Right renal pelvis (tissue), 4 donors: Measurements from ENCODE around the gene ATP5ME. TPM values are rescaled to one million over a fixed set of nuclear protein-coding genes. Genes with fewer than 3 reads are reported as not detected.
"Not testable (repeated sequence)": the region's sequence is repeated elsewhere in the genome, so short reads cannot be mapped to it uniquely, and the experiment has no call there.

ENCODE experiments used
- DNase-seq, 4 donors: peaks; one replicate each; pipeline ENCODE4 v3.0.0-alpha.2; 2013; ENCODE audit warnings: low read depth in 4 of 4, low spot score in 3 of 4, missing footprints in 1 of 4
- polyA plus RNA-seq, 4 donors: library from polyadenylated mRNA; unstranded; fragments of 120-200 nt; gene quantifications; one replicate each; pipeline ENCODE4 v1.2.1, GENCODE V29; 2013; ENCODE audit not compliant: insufficient read length in 4 of 4

ATP5ME gene
- polyA plus RNA-seq, 4 donors = 248 to 285 (median 271) TPM

- DNase-seq = peak; percentile 84 to 90 (median 89)
These were observed 31.4 kb upstream of the ATP5ME start, which contains the start of gene PCGF3 for GRCh38 chr4:705278-706082. PCGF3 (plus strand) TSS chr4:705832; CDS start chr4:733681, 27,849 bp downstream.

DNA sequence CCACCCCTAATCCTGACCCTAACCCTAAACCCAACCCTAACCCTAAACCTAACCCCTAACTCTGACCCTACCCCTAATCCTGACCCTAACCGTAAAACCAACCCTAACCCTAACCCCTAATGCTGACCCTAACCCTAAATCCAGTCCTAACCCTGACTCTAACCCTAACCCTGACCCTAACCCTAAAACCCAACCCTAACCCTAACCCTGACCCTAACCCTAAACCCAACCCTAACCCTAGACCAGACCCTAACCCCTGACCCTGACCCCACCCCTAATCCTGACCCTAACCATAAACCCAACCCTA lies 30.8 kb upstream of the ATP5ME start:
- DNase-seq = no peak

- no peak for DNase-seq
These were observed 30.3 kb upstream of the ATP5ME start for GRCh38 chr4:704198-704891.

DNA sequence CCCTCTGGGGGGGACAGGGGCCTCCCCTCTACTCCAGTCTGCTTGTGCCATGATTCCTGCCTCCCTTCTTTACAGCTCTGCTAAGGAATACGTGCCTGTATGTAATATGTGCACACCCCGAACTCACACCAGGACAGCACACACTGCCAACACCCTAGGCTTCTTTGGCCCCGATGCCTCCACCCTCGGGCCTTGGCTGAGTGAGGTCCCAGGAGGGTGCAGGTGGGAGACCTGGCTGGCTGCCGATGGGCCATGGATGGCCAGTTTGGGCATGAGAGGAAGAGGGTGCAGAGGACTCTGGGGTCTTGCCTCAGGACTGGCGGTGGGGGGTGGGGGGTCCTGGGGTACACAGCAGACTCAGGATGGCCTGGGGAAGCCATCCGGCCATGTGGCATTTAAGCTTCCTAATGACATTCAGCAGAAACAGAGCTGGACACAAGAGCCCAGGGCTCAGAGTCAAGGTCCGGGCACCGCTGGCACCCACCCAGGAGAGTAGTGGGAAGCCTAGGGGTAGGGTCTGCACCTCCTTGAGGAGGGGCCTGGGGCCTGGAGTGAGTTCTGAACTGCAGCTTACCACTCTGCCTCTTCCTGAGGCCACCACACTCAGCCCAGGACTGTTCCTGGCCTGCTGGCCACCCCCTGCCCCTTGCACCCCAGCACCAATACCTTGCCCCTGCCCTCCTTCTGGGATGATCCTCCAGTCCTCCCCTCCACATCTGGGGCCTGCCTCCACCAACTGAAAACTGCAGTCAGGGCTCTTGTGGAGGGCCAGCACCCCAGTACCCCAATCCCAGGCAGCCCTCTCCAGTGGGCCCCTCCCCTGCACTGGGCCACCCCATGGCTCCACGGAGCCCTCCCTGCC lies 29.5 kb upstream of the ATP5ME start:
- DNase-seq = no peak

DNA sequence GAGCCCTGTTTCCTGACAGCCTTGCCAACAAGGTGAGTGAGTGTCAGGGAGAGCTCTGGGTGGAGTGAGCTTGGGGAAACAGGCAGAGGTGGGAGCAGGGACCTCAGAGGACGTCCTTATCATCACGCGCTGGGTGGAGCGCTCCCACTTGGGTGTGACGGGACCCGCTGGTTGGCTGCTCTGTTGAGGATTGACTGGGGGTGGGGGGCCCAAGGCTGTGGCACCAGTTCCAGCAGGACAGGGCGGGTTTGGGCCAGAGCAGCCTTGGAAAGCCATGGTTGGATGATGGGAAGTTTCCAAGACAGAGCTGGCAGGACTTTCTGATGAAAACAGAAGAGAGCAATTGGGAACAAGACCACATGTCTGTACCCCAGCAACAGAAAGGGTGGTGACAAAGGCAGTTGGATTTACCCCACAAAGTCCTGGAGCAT lies 28.6 kb upstream of the ATP5ME start:
- no peak for DNase-seq

DNA sequence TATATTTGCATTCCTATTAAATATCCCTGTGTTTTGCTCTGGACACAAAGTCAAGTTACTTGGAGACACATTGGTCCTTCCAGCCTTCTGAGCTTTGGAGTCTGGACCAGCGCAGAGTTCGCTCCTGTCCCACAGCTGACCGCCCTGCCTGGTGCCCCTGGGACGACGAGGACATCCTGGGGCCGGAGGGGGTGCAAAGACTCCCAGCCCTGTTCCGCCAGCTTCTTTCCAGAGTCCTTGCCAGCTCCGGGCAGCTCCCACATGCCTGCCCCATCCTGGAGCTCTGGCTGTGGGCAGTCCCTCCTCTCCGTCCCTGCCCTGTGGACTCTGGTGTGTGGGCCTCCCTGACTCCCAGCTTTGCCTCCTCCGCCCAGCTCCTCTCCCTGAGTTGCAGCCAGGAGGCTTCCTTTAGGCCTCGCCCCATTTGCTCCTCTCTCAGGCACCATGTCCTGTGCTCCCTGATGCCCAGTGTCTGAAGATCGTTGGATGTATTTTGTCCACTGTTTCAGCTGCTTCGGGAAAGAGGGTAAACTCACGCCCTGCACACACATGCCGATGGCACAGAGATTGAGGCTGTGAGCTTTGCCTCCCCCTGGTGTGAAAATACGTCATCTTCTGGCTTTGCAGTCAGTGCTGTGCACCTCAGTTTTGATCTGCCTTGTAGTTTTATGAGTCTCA lies 26.6 kb upstream of the ATP5ME start:
- no peak for DNase-seq

DNA sequence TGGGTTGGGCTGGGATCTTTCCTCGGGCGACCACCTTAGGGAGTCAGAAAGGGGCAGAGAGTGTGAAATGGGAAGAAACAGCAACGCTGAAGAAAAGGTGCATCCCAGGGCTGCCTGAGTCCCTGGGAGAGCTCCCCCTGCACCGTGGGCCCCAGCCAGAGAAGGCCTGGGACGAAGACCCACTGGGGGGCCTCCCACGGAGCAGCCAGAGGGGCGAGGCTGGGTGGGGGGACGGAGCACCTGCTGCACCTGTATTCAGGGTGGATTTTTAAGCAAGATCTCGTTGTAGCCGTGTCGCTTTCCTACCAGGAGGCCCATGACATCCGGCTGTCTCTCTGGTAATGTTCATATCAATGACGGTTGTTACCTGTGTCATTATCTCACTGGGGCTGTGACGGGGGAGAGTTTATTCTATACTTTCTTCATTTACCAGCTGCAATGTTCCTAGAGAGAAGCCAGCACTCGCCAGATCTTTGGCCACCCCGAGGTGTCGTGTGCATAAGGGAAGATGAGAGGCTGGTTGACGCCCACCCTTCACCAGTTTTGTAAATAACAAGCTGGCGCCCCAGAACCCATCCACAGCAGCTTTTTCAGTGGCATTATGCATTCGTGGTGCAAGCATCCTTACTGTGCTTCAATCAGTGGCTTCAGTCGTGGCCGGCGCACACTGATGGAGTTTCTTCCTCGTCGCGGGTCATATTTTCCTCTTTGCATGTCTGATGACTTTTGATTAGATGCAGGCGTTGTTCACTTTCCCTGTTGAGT lies 25.9 kb upstream of the ATP5ME start:
- DNase-seq = no peak

DNA sequence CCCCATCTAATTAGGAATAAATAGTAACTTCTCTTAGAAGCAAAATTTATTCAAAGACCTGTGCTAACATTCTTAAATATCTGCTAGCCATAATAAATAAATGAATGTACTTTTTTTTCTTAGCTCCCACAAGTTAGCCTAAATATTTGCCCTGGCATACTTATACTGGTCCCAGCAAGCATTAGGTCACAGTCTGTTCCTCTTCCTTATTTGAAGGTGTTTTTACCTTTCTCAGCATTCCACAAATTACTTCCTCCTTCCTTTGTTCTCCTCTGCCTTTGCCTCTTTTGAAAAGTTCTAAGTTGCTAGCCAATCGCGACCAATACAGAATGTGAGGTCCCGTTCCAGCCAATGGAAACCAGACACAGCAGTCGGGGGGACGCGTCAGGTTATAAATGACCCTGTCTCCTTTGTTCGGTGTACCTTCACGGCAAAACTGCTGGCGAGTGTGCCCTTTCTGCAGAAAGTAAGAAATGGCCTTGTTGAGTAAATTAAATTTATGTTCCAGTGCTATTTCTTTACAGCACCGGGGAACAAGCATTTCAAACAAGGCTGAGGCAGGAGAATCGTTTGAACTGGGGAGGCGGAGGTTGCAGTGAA lies 20.4 kb upstream of the ATP5ME start:
- DNase-seq = not testable (repeated sequence)

DNA sequence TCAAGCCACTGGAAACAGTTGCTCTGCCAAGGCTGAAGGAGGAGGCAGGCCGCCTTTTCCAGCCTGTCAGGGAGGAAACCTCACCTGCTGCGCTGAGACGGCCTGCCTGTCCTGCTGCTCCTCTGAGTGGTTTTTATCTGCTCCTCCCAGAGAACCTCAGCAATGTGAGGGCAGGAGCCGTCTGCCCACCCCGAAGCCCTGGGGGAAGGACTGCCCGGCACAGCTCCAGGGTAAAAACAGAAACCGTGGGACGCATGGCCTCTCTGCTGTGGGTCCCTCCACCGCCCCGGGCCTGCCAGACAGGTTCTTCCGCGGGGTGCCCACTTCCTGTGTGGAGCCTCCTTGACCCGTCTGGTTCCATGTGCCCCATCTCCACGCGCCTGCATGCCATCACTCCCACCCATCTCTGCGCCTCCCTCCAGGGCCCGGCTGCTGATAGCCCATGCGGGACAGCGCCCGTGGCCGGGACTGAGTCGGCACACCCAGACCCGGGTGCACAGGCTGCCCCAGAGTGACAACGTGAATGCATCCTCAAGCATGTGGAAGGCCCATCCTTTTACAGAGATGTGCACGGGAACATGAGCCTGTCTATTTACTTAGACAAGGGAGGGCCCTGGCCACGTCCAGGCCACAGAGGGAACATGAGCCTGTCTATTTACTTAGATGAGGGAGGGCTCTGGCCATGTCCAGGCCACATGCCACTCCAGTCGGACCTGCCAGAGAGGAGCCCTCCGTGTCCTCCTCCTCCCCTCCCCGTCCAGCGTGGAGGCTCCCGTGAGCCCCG lies 18.9 kb upstream of the ATP5ME start:
- DNase-seq = no peak

- no peak for DNase-seq
These were observed 15.6 kb upstream of the ATP5ME start for GRCh38 chr4:689723-690122.

GRCh38 chr4:688854-689681 lies 15.0 kb upstream of the ATP5ME start, which contains the start of gene SLC49A3:
SLC49A3 (minus strand) TSS chr4:689151; CDS start chr4:689127, 24 bp downstream.
- no peak for DNase-seq

DNA sequence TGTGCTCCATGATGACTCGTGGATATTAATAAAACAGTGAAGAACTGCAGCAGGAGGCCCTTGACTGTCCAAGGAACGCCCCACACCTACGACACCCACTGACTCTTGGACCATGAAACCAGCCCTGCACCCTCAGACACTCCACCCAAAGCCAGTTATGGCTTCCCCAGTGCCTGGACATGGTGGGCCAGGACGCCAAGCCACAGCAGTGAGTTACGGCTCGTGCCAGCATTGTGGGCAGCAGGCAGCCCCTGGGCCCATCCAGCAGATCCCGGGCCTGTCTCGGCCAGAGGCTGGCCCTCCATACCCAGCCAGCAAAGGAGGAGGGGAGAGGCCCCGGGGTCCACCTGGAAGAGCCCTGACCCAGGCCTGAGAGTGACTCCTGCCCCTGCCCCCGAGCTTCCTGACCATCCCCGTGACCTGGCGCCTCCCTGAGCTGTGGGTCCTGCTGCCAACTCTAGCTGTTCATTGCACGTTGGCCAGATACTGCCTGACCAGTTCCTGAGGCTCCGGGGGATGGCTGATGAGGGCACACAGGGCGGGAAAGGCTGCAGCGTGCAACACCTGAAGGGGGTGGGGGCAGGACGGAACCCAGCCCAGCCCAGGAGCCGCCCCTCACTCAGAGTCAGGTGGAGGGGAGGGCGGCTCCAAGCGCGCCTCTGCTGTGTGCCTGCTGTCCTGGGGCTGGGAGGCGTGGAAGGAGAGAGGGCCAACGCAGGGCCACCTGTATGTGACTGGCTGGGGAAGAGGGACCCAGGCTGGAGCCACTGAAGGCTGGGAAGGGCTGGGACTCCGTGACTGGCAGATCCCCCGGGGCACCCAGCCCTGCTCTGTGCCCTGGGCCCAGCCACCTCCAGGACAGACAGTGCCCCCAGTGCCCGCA lies 14.1 kb upstream of the ATP5ME start:
- no peak for DNase-seq

- no peak for DNase-seq
These were observed 13.2 kb upstream of the ATP5ME start for GRCh38 chr4:687048-687970.

DNA sequence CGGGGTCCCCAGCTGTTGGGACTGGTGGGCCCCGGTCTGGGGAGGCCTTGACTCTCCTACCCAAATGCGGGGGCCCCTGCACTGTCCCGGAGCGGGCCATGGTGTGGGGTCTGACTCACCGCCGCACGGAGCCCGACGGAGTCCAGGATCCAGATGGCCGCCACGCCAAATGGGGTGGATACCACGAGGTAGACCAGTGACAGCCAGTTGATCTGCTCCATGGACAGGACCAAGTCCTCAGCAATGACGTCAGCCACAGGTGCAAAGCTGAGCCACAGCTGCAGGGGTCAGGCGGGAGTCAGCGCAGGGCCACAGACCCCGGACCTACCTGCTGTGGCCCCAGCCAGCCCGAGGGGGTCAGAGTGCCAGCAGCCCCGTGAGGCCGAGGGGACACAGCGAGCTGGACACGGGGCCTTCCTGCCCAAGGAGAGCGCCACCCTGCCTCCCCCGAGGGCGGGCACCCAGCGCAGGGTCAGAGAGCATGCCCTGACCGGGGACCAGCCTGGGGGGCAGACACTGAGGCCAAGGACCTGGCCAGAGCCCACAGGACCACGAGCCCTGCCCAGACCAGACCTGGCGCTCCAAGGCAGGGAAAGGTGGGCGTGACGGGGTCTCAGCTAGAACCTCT lies 12.5 kb upstream of the ATP5ME start:
- DNase-seq = no peak
